CD4-positive, alpha-beta T cell treated with Interleukin-2 at 100 ng/mL for 4 hours (primary cell): ENCODE data around the gene CDK11A.
"Not testable (repeated sequence)": the region's sequence is repeated elsewhere in the genome, so short reads cannot be mapped to it uniquely, and the experiment has no call there.

Experiments used
- DNase-seq: peaks from one replicate; pipeline ENCODE4 v3.0.0-alpha.2; 2020; ENCODE audit warnings: low spot score

CDK11A gene

GRCh38 chr1:1662392-1662791, 61.8 kb downstream of the CDK11A start:
- not testable (repeated sequence) for DNase-seq

- peak; percentile 94 for DNase-seq
Measured at GRCh38 chr1:1658583-1659549, 65.3 kb downstream of the CDK11A start, which contains the start of gene CDK11B. Gene CDK11B, minus strand, starts transcription at chr1:1659004. Its CDS starts 1,519 bp downstream, at chr1:1657485.
